ENCODE measurements around the gene HES5. TPM values are rescaled to one million over a fixed set of nuclear protein-coding genes. Genes with fewer than 3 reads are reported as not detected.

Gene HES5
- total and polyA plus RNA-seq, 2 of the 13 experiments (the other 11 are each of a cell fraction or from before 2014, with no cell fraction given), result not detected

DNA sequence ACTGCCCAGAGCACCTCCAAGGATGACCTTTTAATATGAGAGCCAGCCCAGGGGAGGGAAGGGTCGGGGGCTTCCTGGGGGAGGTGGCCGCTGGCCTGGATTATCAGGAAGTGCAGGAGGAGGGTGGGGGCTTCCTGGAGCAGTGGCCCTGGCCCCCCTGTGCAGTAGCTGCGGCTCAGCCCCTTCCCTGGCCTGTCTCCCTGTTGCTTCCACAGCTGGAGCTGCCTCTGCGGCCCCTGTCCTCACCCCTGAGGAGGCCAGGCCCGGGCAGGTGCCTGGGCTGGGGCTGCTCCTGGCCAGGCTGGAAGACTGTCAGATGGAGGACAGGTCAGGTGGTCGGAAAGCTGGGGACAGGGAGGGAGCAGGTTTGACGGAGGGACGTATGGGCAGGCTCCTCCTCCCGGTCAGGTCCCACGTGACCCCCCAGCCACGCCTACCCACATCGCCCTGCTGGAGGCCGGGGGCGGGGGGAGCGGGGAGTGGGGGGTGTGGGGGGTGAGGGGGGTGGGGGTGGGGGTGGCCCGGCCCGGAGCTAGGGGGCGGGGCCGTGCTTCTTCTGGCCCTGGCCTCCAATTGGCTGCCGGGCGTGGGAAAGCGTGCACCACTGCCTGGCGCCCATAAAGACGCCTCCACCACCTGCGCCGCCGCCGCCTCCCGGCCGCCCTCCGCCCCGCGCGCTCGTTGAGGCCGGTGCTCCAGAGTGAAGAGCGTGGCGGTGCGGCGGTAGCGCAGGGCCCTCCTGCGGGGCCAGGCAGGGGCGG is 15.9 kb upstream of the HES5 start (continued):
- no peak for TF ChIP-seq ZFP62 (CRISPR knock-in tag; IDR thresholded peaks at IDR 0.05)
- TF ChIP-seq ZNF460 (CRISPR knock-in tag; IDR thresholded peaks at IDR 0.05; ENCODE audit: borderline replicate concordance), result peak; percentile 94
- TF ChIP-seq ATRX (CRISPR knock-in tag; IDR thresholded peaks at IDR 0.05; ENCODE audit: borderline replicate concordance), result no peak
- TF ChIP-seq ZSCAN29 (CRISPR knock-in tag; conservative IDR thresholded peaks at IDR 0.05), result no peak
- no peak for TF ChIP-seq RFX3 (CRISPR knock-in tag; IDR thresholded peaks at IDR 0.05)
- TF ChIP-seq ZNF430 (CRISPR knock-in tag; IDR thresholded peaks at IDR 0.05), result no peak
- TF ChIP-seq GABPB1 (CRISPR knock-in tag; IDR thresholded peaks at IDR 0.05), result peak; percentile 53; the same call in 1 of the 2 replicates
- no peak for TF ChIP-seq MLLT10 (CRISPR knock-in tag; IDR thresholded peaks at IDR 0.05)
- no peak for TF ChIP-seq NFE2L2 (IDR thresholded peaks at IDR 0.05; ENCODE audit: low read length)
- TF ChIP-seq ZBTB7B (CRISPR knock-in tag; IDR thresholded peaks at IDR 0.05), result no peak
- 0 out of 2 replicates have a peak, but pooled peaks have one; percentile 15 for TF ChIP-seq ZMYM4 (CRISPR knock-in tag; IDR thresholded peaks at IDR 0.05)
- no peak for TF ChIP-seq SRSF1 (optimal IDR thresholded peaks at IDR 0.05; ENCODE audit: low read depth, low read length)
- TF ChIP-seq FOXM1 (CRISPR knock-in tag; IDR thresholded peaks at IDR 0.05), result no peak
- TF ChIP-seq GMEB1 (CRISPR knock-in tag; IDR thresholded peaks at IDR 0.05; ENCODE audit: borderline replicate concordance), result no peak
- TF ChIP-seq TAF15 (IDR thresholded peaks at IDR 0.05; ENCODE audit: low read depth, low read length, poor library complexity, severe bottlenecking), result no peak
- TF ChIP-seq MAFK (conservative IDR thresholded peaks at IDR 0.05 in 1 of 2, IDR thresholded peaks at IDR 0.05 in 1 of 2; ENCODE audit: low read length in 2 of 2), result no peak
- TF ChIP-seq HOXA3 (CRISPR knock-in tag; IDR thresholded peaks at IDR 0.05), result no peak; the same call in 1 of the 2 replicates
- no peak for TF ChIP-seq ASH2L (IDR thresholded peaks at IDR 0.05; ENCODE audit: insufficient read length, low read depth, low read length)
- peak; percentile 90 for TF ChIP-seq SPEN (CRISPR knock-in tag; IDR thresholded peaks at IDR 0.05; ENCODE audit: low read depth)
- peak; percentile 63; the same call in 1 of the 2 replicates for TF ChIP-seq TBX2 (CRISPR knock-in tag; IDR thresholded peaks at IDR 0.05; ENCODE audit: borderline replicate concordance)
- TF ChIP-seq CHCHD3 (CRISPR knock-in tag; IDR thresholded peaks at IDR 0.05), result no peak
- TF ChIP-seq RFX1 (IDR thresholded peaks at IDR 0.05), result no peak
- peak; percentile 56; the same call in 1 of the 2 replicates for TF ChIP-seq ZFY (CRISPR knock-in tag; IDR thresholded peaks at IDR 0.05)
- no peak for TF ChIP-seq HMG20A (CRISPR knock-in tag; IDR thresholded peaks at IDR 0.05; ENCODE audit: borderline replicate concordance)
- no peak for TF ChIP-seq TMF1 (CRISPR knock-in tag; IDR thresholded peaks at IDR 0.05; ENCODE audit: low read depth)
- TF ChIP-seq NAIF1 (CRISPR knock-in tag; IDR thresholded peaks at IDR 0.05; ENCODE audit: borderline replicate concordance), result no peak
- no peak for TF ChIP-seq ZNF891 (CRISPR knock-in tag; IDR thresholded peaks at IDR 0.05)
- no peak for TF ChIP-seq TBL1XR1 (IDR thresholded peaks at IDR 0.05; ENCODE audit: borderline replicate concordance, low read length, partially characterized antibody)
- TF ChIP-seq ZNF510 (CRISPR knock-in tag; IDR thresholded peaks at IDR 0.05; ENCODE audit: low read depth), result no peak
- no peak for TF ChIP-seq ZNF839 (CRISPR knock-in tag; IDR thresholded peaks at IDR 0.05; ENCODE audit: borderline replicate concordance)
- no peak for TF ChIP-seq FOXP1 (IDR thresholded peaks at IDR 0.05)
- no peak for TF ChIP-seq FOXP1 (CRISPR knock-in tag; IDR thresholded peaks at IDR 0.05)

Measured in HepG2 (cell line).